VCaP (cell line): ENCODE measurements around the gene GINM1.

Experiments used
- H3K27ac ChIP-seq: fragments of 450-650 bp; 2 replicates; pipeline ENCODE4 v1.5.1; 2017
- TF ChIP-seq, protein P1 (sequence below): fragments of 450-650 bp; conservative IDR thresholded peaks from 2 replicates; pipeline ENCODE4 v1.5.1; 2017; ENCODE audit warnings: mild to moderate bottlenecking, moderate library complexity

The GINM1 gene

DNA sequence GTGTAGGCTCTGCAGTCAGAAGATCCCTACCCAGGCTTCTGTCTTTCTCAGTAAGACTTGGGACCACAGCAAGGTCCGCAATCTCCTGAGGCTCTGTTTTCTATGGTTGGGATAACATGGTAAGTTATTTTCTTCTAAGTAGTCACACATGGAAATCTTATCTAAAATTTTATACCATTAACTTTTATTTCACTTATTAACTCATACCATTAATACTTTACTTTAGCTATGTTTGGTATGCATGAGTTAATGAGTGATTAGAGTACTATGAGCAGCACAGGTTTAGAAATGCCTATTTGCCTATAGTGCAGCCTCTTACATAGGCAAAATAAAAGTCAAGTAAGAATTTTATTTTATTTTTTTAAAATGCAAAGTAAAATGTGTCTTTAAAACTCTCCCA is 27.2 kb downstream of the GINM1 start:
- no peak overlapping the region for H3K27ac ChIP-seq
- TF ChIP-seq, protein P1, sequence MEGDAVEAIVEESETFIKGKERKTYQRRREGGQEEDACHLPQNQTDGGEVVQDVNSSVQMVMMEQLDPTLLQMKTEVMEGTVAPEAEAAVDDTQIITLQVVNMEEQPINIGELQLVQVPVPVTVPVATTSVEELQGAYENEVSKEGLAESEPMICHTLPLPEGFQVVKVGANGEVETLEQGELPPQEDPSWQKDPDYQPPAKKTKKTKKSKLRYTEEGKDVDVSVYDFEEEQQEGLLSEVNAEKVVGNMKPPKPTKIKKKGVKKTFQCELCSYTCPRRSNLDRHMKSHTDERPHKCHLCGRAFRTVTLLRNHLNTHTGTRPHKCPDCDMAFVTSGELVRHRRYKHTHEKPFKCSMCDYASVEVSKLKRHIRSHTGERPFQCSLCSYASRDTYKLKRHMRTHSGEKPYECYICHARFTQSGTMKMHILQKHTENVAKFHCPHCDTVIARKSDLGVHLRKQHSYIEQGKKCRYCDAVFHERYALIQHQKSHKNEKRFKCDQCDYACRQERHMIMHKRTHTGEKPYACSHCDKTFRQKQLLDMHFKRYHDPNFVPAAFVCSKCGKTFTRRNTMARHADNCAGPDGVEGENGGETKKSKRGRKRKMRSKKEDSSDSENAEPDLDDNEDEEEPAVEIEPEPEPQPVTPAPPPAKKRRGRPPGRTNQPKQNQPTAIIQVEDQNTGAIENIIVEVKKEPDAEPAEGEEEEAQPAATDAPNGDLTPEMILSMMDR = no peak

DNA sequence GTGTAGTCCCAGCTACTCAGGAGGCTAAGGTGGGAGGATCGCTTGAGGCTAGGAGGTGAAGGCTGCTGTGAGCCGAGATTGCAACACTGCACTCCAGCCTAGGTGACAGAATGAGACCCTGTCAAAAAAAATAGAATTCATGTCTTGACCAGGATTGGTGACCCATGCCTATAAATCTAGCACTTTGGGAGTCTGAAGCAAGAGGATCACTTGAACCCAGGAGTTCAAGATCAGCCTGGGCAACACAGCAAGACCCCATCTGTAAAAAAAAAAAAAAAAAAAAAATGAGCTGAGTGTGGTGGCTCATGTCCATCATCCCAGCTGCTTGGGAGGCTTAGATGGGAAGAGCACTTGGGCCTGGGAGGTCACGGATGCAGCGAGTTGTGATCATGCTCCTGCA is 34.3 kb downstream of the GINM1 start:
- H3K27ac ChIP-seq = no peak overlapping the region
- TF ChIP-seq, protein P1 = no peak

DNA sequence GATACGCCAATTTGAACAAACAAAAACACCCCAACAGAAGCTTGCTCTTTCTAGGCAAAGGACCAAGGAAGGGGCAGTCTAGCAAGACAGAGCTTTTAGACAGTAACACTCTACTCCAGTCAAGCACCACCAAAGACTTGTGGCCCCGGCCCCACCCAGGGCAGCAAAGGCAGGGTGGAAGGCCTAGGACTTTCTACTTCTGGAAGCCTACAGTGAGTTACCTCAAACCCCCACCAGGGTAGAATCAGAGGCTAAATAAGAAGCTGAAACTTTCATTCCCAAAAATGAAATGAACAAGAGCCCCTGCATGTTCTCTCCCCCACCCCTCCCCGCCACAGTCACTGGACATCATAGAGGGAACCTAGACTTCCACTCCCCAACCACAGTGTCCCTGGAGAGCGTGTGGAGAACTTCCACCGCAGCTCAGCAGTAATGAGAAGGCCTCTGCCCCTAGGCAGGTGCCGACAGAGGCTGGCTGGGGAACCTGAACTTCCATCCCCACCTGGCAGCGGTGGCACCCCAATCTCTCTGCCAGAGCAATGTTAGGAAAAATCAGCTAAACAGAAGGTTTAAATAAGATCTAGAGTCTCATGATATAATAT is 42.3 kb downstream of the GINM1 start:
- TF ChIP-seq, protein P1 = no peak
- H3K27ac ChIP-seq = no peak overlapping the region

DNA sequence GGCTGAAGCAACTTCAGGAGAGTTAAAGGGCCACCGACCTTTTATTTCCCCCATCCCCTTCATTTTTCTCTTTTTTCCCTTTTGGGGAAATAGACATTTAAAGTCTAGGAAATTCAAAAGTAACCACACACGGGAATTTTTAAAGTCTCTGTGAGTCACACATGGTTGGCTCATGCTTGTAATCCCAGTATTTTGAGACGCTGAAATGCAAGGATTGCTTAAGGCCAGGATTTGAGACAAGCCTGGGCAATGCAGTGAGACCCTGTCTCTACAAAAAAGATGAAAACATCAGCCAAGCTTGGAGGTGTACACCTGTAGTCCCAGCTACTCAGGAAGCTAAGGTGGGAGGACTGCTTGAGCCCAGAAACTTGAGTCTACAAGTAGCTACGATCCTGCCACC is 48.2 kb downstream of the GINM1 start:
- TF ChIP-seq, protein P1 = no peak

DNA sequence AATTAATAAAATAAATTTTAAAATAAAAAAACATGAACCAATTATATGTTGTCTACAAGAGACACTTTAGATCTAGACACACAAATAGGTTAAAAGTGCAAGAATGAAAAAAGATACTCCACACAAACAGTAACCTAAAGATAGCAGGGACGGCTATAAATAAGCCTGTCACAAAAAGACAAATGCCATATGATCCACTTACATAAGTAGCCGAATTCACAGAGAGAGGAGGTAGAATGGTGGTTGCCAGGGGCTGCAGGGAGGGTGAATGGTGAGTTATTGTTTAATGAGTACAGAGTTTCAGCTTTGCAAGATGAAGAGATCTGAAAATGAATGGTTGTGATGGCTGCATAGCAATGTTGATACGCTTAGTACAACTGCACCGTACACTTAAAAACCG is 49.6 kb downstream of the GINM1 start:
- TF ChIP-seq, protein P1 = no peak
- no peak overlapping the region for H3K27ac ChIP-seq

More for the DNA sequence above, 48.2 kb downstream of the GINM1 start:
- H3K27ac ChIP-seq = no peak overlapping the region

DNA sequence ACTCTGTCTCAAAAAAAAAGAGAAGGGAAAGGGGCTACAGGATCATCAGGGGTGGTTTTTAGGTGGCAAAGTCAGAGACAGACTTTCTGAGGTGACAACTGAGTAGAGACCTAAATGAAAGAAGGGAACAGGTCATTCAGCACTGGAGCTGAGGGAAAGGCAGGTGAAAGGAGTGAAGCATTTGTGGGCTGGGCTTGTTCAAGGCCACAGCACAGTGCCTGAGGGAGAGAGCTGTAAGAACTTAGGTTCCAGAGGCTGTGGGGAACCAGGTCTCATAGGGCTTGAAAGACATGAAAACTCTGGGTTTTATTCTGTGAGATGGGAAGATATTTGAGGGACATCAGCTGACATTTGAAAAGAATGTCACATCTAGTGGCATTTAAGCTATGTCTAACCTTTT is 61.5 kb downstream of the GINM1 start:
- H3K27ac ChIP-seq = no peak overlapping the region
- TF ChIP-seq, protein P1 = no peak

DNA sequence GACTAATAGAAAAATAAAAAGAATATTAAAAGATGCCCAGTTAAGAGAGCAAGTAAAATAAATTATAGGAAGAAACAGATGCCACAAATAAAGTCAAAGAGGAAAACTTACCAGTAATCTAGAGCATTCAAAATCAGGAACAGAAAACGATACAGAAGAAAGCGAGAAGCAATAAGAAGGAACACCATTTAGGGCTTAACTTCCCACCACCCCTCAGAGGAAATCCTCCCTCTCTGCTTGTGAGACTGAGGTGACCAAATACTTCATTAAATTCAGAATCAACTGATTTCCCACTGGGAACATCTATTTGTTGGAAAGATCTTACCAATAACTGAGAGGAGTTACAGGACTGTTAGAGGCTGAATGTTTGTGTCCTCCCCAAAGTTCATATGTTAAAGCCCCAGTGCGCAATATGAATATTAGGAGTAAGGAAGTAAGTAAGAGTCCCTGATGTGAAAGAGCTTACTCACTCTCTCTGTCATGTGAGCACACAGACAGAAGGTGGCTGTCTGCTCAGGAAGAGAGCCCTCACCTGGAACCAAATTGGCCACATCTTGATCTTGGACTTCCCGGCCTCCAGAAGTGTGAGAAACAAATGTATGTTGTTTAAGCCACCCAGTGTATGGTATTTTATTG is 62.8 kb downstream of the GINM1 start:
- TF ChIP-seq, protein P1 = no peak
- H3K27ac ChIP-seq = no peak overlapping the region
